HG02840 (cell line): ENCODE measurements around the gene ISG20.
A peak's percentile ranks its signal among the peaks of the same experiment; 100 is the strongest.

Experiments
- ATAC-seq: cut with Tn5 transposase; IDR thresholded peaks from one replicate; pipeline ENCODE4 v1.9.1; 2021; ENCODE audit warnings: mild to moderate bottlenecking, moderate library complexity, moderate number of reproducible peaks; ENCODE audit not compliant: unreplicated experiment, low FRiP score

ISG20 gene

DNA sequence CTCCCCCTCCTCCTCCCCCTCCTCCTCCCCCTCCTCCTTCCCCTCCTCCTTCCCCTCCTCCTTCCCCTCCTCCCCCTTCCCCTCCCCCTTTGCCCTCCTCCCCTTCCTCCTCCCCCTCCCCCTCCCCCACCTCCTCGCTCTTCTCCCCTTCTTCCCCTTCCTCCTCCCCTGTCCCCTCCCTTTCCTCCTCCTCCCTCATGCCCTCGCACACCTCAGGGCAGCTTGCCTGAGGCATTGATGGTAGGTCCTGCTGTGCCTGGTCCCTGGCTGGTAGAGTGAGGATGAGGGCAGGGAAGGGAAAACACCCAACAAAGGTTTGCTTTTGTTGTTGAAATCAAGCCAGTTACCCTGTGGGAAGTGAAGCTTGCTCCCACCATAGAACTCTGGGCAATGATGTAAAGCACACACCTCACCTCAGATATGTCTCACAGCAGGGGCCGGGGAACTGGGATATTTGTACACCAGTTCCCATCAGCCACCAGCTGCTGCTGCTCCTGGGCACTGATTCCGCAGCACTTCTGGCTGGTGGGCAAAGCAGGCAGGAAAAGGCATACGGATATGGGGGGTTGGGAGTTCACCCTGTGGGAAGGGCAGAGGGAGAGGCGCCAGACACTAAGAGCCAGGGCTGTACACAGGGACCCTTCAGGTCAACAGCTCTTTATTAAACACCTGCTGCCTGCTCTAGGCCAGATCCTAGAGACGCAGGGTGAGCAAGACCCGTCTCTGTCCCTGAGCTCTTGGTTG, 13.8 kb downstream of the ISG20 start:
- no peak for ATAC-seq

DNA sequence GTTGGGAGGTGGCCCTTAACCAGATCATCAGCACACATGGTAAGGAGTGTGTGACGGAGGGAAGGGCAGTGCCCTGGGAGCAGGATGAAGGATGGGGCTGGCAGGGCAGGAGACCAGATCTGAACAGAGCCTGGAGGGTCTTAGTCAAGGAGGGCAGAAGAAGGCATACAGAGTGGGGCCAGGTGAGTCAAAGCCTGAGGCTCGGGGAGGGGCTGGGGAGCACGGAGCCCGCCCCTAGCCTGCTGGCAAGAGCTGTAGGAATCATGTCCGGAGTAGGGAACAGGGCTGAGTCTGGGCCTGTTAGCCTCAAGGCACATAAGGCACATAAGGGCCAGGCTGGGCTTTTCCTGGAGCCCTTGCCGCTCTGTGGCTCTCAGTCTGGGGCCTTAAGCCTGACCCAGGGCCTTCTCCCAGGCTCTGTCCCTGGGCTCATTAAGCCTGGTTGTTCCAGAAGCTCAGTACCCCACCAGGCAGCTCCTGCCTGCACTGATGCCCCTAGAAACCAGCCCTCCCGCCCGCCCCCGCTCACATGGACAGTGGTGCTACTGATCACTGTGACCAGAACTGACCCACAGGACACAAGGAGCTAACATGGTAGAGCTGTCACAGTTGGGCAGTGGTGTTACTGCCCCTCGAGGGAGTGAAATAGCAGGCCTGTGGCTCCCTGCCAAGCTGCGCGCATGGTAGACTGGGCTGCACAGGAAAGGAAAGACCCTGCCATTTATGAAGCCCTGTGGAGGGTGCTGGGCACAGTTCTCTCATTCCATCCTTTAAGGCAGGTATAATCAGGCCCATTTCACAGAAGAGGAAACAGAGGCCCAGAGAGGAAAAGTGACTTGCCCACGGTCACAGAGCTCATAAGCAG, 14.6 kb downstream of the ISG20 start:
- ATAC-seq = no peak

- ATAC-seq = no peak
These were observed 15.8 kb downstream of the ISG20 start for GRCh38 chr15:88654430-88655102.

GRCh38 chr15:88655103-88655553, 16.3 kb downstream of the ISG20 start:
- no peak for ATAC-seq

DNA sequence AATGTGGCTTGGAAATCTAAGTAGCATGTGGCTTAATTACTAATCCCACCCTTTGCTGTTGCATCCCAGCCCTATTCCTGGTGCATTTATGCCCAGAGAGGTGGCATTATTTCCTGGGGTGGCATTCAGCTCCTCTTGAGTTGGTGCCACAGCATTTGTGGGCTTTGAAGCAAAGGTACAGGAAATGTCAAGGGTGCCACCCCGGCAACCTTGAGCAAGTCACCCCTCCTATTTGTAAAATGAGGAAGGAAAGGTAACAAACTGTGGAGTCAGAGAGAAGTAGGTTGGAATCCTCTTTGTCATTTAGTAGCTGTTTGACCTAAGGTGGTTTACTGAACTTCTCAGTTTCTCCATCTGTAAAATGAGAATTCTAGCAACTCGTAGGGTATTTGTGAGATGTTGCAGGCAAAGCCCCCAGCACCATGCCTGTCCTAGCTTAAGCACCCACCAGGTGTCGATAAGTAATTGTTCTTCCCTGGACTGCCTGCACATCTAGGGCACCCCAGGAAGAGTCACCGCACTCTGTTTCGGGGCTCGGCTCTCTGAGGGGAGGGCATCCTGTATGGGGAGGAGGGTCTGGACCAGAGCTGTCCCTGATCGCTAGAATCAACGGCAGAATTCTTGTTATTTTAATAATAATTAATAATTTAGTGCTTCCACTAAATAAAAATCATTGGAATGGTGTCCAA, 17.1 kb downstream of the ISG20 start:
- ATAC-seq = no peak

- peak; percentile 93 for ATAC-seq
These were observed 18.0 kb downstream of the ISG20 start for GRCh38 chr15:88656760-88657221.

DNA sequence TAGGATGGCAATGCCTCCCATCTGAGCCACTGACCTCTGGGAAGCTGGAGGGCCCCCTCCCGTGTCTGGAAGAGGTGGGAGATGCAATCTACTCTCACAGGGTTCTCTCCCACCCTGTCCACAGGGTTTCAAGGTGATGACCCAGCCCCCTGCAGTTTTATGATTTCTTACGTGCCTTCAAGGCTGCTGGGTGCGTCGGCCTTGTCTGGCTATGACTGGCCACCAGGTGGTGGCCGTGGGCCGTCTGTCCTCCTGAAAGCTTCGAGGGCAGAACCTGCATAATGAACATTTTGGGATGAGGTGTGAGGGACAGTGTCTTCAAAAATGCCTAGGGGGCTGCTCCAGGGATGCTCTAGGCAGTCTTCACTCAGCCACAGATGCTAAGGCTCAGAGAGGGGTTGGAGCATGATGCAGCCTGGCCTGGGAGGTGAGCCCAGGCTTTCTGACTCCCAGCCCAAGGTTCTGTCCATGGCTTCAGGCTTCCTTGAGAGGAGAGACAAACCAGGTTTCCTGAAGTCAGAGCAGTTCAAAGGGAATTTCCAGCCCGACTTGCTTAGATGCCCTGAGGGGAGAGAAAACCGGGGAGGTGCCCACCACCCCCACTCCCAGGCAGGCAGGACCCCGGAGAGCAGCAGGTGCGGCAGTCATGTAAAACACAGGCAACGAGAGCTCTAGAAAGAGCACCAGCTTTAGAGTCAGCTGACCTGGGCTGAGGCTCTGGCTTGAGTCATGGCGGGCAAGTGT, 18.7 kb downstream of the ISG20 start:
- ATAC-seq = no peak

DNA sequence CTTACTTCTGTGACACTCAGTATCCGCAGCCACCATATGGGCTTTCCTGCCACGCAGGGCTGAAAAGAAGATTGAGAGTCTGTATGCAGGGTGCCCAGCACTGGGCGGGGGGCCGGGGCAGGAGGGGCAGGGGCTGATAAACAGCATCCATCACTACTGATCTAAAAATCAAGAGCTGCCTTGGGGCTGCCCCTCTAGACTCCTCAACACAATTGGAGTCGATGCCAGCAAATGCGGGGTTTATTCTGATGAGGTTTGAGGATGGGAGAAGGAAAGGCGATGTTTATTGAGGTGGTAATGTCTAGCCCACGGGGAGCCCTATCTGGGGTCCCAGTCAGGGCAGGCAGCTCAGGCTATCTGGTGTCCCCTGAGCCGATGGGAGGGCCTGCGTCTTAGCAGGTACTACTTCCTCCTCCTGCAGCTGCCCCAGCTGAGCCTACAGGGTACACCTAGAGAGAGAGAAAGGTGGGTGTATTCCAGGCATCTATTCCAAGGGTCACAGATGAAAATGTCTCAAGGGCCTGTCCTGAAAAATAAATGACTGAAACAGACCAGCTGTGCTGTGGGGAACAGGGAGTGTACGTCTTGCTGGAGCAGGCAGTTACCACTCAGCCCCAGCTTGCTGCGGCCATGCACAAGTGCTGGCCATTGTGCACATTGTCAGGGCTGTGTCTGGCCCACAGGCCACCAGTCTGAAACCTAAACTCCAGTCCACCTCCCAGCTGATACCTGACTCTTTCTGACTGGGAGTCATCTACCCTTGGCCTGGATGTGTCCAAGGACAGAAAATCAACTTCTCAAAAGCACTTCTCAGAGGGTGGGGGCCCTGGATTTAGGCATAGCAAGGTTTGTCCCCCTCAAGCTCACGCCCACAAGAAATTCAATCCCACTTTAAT, 19.5 kb downstream of the ISG20 start:
- ATAC-seq = no peak

GRCh38 chr15:88658972-88659931, 20.4 kb downstream of the ISG20 start:
- no peak for ATAC-seq

GRCh38 chr15:88661041-88661700, 22.4 kb downstream of the ISG20 start:
- ATAC-seq = no peak

DNA sequence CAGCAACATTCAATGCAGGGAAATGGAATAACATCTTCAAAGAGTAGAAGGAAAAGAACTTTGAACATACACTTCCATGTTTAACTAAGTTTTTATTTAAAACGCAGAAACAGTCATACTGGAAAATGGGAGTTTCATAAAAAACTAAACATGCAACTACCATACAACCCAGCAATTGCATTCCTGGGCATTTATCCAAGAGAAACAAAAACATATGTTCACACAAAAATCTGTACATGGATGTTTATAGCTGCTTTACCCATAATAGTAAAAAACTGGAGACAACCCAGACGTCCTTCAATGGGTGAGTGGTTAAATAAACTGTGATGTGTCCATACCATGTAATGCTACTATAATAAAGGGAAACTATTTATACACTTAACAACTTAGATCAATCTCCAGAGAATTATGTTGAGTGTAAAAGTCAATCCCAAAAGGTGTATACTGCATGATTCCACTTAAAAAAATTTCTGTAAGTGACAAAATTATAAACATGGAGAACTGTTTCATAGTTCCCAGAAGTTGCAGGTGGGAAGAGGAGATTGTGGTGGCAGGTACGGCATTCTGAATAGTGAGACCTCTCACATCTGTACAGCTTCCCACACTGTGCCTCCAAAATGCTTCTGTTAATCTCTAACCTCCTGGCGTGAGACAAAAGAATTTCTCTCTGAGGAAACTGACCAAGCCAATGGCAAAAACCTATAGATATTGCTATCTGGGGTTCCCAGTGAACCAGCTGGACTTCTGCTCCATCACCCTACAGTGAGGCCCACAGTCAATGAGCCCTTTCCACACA, 23.1 kb downstream of the ISG20 start:
- no peak for ATAC-seq

DNA sequence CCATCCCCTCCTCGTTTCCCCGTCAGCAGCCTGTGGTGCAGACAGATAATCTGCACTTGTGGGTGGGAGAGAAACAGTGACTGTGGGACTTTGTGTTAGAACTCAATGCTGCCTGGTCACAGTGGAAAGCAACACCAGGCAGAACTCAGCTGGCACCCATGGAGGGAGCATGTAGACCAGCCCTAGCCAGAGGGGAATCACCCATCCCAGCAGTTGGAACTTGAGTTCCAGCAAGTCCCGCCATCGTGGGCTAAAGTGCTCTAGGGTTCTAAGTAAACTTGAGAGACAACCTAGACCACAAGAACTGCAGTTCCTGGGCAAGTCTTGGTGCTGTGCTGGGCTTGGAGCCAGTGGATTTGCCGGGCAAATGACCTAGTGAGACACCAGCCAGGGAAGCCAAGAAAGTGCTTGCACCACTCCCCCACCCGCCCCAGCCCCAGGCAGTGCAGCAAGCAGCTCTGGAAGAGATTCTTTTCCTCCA, 24.4 kb downstream of the ISG20 start:
- ATAC-seq = no peak

GRCh38 chr15:88664151-88664778, 25.4 kb downstream of the ISG20 start:
- ATAC-seq = no peak

DNA sequence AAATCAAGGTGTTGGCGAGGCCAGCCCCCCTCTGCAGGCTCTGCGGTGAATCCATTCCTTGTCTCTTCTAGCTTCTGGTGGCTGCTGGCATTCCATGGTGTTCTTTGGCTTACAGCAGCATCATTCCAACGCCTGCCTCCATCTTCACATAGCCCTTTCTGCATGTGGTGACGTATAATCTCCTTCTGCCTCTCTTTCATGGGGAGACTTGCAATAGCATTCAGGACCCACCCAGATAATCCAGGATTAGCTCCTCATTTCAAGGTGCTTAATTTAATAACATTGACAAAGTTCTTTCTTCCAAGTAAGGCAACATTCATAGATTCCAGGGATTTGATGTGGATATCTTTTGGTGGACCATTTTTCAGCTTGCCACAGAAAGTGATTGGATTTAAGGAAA, 35.8 kb downstream of the ISG20 start:
- no peak for ATAC-seq

- ATAC-seq = no peak
These were observed 39.9 kb downstream of the ISG20 start for GRCh38 chr15:88678755-88679154.
